Peyer's patch (tissue), 4 donors: ENCODE data around the gene BASP1. TPM values are rescaled to one million over a fixed set of nuclear protein-coding genes. Genes with fewer than 3 reads are reported as not detected.

Source experiments
- DNase-seq, 3 donors: peaks; one replicate each; pipeline ENCODE4 v3.0.0-alpha.2; 2017 to 2019
- H3K27ac ChIP-seq, 4 donors: fragments of 200-600 bp; sonication (generic); one replicate each; pipeline ENCODE4 v1.5.1; 2016 to 2019
- H3K27me3 ChIP-seq, 2 donors: fragments of 200-600 bp; sonication (generic); one replicate each; pipeline ENCODE4 v1.5.1; 2019
- H3K36me3 ChIP-seq, 3 donors: fragments of 200-600 bp; sonication (generic); one replicate each; pipeline ENCODE4 v1.5.1; 2016 to 2019
- H3K4me1 ChIP-seq, 4 donors: fragments of 200-600 bp; sonication (generic); one replicate each; pipeline ENCODE4 v1.5.1; 2016 to 2019
- H3K4me3 ChIP-seq, 4 donors: fragments of 200-600 bp; sonication (generic); 1 replicate in 3 of 4; 2 replicates in 1 of 4; pipeline ENCODE4 v1.5.1; 2016 to 2019; ENCODE audit warnings: mild to moderate bottlenecking in 1 of 4
- H3K9me3 ChIP-seq, 4 donors: fragments of 200-600 bp; sonication (generic); one replicate each; pipeline ENCODE4 v1.5.1; 2016 to 2019; ENCODE audit warnings: mild to moderate bottlenecking in 1 of 4
- POLR2A ChIP-seq, 2 donors: fragments of 450-650 bp; IDR thresholded peaks; one replicate each; pipeline ENCODE4 v1.5.1; 2017; ENCODE audit warnings: antibody characterized with exemption in 2 of 2, mild to moderate bottlenecking in 2 of 2, moderate library complexity in 2 of 2
- small RNA-seq, 2 donors: library from RNA; depleted of rRNA; stranded (forward); fragments of <200 nt; gene quantifications; one replicate each; pipeline ENCODE3, GENCODE V24; 2016
- total RNA-seq, 4 donors: library from RNA; depleted of rRNA; stranded (reverse); fragments of >200 nt; gene quantifications; one replicate each; pipeline ENCODE4 v1.1.0, GENCODE V29; 2016
- TF ChIP-seq, protein P1 (sequence below), 6 experiments: fragments of 450-650 bp in 4 of 6; fragments of 200-600 bp in 2 of 6; sonication (generic) in 1 of 6; IDR thresholded peaks; one replicate each; pipeline ENCODE4 v1.5.1; 2017 to 2019; ENCODE audit warnings: antibody characterized with exemption in 6 of 6, mild to moderate bottlenecking in 3 of 6, moderate library complexity in 1 of 6

BASP1 gene
- total RNA-seq, 4 donors from 2014 or later, result 6.7 to 39.6 (median 8.0) TPM; not detected in 1

DNA sequence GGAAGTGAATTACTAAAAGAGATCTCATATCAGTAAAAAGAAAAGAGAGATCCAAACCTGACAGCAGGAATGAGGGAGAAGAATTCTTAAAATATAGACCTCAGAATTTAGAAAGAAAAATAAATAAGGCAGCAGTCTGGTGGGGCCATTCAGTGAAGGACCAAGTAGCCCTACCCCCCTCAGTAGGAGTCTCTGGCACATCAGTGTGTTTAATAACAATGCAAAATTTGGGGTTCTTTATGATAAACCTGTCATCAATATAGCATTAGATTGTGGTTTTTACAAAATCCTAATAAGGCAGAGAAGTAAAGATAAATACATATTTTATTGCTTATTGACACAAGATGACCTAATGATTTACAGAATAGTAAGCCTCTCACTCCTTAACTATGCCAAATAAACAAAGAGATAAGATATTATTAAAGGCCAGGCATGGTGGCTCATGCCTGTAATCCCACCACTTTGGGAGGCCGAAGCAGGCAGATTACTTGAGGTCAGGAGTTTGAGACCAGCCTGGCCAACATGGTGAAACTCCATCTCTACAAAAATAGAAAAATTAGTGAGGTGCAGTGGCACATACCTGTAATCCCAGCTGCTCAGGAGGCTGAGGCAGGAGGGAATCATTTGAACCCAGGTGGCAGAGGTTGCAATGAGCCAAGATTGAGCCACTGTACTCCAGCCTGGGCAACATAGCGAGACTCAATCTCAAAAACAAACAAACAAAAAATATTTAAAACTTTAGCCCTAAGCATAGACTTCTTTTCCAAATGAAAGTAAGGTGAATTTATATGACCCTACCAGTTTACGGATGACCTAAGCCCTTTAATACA is 108.6 kb downstream of the BASP1 start:
- Histone ChIP-seq H3K4me1 (peaks cover 0 to 8% (median 0%) of the 10 kb centered on the region in 4 donors), H3K27me3 (no peaks in the 10 kb centered on the region), H3K36me3 (no peaks in the 10 kb centered on the region), H3K27ac (no peak overlapping the region), H3K9me3 (no peaks in the 10 kb centered on the region), H3K4me3 (no peak overlapping the region)
- no peak for DNase-seq
- TF ChIP-seq, protein P1, sequence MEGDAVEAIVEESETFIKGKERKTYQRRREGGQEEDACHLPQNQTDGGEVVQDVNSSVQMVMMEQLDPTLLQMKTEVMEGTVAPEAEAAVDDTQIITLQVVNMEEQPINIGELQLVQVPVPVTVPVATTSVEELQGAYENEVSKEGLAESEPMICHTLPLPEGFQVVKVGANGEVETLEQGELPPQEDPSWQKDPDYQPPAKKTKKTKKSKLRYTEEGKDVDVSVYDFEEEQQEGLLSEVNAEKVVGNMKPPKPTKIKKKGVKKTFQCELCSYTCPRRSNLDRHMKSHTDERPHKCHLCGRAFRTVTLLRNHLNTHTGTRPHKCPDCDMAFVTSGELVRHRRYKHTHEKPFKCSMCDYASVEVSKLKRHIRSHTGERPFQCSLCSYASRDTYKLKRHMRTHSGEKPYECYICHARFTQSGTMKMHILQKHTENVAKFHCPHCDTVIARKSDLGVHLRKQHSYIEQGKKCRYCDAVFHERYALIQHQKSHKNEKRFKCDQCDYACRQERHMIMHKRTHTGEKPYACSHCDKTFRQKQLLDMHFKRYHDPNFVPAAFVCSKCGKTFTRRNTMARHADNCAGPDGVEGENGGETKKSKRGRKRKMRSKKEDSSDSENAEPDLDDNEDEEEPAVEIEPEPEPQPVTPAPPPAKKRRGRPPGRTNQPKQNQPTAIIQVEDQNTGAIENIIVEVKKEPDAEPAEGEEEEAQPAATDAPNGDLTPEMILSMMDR (IDR thresholded peaks at IDR 0.05), result no peak
- no peak for TF ChIP-seq POLR2A (IDR thresholded peaks at IDR 0.05)

Small RNA genes lying within 50 kb of the gene (small RNA-seq; reads per million reads assigned to genes)
- gene RNU6-1003P, result 0 reads per million in 2 donors
